Measurements from ENCODE around the gene ETAA1.

Gene ETAA1

DNA sequence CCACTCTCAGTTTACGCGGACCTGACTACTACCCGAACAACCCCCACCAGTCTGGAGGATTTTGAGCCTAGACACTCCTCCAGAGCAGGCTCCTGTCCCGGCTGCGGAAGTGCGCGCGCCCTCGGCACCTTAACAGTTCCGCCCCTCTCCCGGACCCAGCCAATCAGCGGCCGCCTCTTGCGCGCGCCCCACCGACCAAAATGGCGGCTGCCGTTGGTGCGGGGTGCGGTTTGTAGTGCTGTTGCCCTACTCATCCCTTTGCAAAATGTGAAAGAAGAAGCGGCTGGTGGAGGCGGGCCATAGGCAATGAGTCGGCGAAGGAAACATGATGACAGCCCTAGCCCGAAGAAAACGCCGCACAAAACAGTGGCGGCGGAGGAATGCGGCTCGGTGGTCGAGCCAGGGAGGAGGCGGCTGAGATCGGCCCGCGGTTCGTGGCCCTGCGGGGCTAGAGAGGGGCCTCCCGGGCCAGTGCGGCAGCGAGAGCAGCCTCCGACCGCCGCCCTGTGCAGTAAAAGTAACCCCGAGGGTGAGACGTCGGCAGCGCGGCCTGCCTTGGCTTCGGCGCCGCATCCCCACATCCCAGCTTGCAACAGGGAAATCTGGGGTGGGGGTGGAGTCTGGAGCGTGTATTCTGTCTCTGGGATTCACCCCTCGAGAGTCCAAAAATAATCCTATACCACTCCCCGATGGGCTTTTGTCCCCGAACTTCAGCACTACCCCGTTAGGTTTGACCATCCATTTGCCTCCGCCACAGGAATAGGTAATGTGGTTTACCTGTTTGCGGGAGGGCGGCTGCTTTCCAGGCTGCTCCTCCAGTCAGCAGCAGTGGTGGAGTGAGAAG is at the start of gene ETAA1:
TSS of gene ETAA1 (plus strand) at position 191 of the 844 bp plus-strand sequence. CDS start at position 307, 116 bp downstream.
- DNase-seq: peak; percentile 91

DNA sequence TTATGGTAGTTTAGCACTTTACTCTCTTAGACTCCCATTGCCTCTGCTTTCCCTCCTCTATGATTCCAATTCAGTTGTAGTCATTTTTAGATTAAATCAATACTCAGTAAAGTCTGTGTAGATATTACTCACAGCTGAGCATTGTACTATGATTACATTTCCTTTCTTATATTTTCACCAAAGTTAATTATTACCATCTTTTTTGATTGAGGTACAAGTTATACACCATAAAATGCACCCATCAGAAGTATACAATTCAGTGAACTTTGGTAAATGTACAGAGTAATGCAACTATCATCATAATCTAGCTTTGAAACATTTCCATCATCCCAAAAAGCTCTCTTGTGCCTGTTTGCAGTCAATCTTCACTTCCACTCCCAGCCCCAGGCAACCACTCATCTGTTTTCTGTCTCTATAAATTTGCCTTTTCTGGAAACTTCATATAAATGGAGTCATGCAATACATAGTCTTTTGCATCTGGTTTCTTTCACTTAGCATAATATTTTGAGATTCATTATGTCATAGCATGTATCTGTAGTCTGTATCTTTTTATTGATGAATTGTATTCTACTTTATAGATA is 30.2 kb upstream of the ETAA1 start:
- no peak for DNase-seq

DNA sequence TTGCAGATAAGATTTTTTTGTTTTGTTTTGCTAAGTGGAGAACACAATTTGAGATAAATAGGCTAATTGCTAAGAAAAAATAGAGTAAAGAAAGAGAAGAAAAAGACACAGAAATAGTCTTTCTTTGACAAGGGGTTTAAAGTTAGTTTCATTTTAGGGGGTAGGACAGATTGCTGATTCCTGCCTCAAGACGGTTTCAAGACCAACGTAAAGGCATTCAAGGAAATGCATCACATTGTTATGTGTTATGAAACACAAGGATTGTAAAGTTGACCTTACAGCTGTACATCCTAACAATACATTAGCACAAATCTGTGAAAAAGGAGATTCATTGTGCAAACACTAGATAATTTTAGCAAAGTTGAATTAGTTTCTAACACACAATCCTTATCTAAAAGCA is 22.7 kb upstream of the ETAA1 start:
- no peak for DNase-seq

DNA sequence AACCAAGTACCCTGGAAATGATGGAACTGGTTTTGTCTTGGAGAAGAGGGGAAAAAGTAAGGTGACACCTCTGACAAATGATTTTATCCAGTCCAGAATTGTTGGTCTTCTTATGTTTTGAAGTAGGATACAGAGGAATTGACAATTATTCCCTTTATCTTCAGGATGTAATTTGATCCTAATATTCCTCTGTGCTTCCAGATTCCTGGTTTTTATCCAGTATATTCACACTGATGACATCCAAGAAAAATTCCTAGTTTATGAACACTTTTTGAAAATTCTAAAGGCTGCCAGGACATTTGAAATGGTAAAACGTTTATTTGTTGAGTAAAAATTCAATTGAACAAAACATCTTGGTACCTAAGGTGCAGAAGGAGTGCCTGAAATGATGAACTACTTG is 22.2 kb upstream of the ETAA1 start:
- DNase-seq: no peak

DNA sequence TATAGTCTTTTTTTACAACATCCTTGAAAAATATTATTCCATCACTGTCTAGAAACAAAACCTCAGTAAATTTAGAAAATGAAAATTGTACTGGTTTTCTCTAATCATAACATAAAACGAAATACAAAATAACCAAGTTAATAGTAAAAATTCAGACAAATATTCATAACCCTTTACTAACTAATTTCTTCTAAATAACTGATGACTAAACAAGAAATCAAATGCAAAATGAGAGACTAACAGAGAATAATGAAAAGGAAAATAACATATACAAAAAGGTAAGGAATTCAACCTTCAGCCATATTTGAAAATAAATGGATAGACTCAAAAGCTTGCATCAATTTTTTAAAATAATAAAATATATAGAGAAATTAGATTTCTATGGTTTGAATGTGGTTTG is 18.6 kb upstream of the ETAA1 start:
- DNase-seq: no peak

DNA sequence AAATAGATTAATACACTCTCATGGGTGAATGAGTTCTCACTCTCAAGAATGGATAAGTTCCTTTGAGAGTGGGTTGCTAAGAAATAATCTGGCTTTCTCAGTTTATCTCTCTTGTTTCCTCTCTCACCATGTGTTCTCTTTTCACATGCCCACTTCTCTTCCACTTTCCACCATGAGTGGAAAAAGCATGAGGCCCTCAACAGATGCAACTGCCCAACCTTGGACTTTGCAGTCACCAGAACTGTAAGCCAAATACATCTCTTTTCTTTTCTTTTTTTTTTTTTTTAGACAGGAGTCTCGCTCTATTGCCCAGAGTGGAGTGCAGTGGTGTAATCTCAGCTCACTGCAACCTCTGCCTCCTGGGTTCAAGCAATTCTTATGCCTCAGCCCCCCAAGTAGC is 18.1 kb upstream of the ETAA1 start:
- DNase-seq: no peak

DNA sequence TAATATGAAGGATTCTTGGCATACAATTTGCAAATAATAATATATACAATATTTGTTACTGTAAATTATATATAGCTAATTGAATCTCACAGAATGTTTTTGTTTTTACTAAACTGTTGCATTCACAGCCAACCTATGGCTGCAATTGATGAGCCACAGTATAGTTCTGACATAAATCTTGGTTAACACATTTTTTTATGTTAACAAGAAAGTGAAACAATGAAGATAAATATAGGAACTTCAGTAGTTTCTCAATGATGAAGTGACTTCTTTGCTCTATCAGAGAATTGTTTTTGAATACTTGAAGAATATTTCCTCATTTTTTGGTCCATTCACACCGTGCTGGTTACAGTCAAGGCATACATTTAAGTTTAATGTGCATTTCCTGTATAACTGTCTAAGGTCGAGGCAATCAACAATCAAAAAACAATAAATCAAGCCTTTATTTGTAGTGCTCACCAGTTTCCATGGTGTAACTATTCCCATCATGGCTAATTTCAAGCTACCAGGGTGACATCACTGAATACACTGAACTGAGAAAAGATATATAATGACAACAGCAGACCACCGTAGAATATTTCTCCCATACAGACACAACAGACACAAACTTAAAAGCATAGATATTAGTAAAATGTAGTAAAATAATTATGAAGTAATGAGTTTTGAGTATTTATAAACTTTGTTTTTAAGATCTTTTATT is 12.9 kb upstream of the ETAA1 start:
- DNase-seq: no peak

DNA sequence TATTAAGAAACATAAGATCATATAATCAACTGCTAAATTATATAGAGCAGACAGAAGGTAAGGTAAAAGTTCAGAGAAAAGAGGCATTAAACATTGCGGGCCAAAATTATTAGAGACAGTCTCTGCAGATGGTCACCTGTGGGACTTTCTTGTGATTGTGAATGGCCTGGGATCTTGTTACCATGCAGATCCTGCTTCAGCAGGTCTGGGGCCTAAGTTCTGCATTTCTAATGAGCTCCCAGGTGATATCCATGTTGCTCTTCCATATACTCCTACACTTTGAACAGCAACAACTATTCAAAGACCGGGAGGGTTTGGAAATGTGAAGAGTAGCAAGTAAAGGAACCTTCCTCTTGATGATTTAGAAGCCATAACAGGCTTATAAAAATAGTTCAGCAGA is 8.5 kb upstream of the ETAA1 start:
- DNase-seq: no peak

DNA sequence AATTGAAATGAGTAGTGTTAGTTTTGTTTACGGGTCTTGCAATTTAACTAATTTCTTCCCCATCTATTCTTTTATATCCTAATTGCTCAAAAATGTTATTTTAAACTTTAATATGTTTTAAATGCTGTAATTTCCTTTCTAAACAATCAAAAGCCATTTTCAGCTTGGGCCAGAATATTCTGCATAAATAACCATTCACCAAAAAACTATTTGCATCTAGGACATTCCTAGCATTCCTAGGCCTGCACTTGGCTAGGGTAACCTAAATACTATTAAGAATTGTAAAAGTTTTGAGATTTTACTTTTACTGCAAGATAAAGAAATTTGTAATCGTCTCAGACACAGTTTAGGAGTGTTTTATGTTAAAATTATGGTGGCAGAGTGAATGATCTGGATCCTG is 7.8 kb upstream of the ETAA1 start:
- peak; percentile 77 for DNase-seq

DNA sequence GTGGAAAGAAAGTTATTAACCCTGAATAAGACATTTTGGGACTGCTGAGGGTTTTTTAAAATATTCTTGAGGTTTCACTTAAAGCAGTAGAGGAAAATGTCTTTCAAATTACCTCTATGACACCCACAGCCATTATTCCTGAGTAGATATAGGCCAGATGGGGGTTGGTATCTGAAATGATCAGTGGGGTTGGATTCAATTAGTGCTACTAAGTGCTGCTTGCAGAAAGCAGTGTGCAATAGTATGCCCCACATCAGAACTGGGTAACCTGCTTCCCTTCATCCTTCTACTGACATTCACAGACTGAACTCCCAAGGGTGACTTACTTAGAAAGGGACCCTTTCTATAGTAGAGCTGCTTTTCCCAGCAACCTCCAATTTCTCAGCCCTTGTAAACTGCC is 7.3 kb upstream of the ETAA1 start:
- no peak for DNase-seq

DNA sequence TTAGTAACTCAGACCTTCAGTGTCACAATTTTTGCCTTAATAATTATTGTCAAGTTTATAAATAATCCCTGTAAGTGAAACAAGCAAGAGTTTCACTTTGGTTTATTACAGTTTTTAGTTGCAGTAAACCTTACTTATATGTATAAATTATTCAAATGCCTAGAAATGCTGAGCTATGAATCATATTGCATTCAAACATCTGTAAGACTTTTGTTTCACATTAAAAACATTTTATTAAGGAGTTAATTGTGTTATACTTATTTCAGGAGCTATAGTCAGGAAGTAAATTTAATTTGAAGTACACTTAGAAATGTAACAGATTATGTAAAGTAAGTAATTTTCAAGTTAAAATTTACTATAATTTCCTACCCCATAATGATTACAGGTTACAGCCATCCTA is 3.9 kb upstream of the ETAA1 start:
- peak; percentile 41 for DNase-seq

DNA sequence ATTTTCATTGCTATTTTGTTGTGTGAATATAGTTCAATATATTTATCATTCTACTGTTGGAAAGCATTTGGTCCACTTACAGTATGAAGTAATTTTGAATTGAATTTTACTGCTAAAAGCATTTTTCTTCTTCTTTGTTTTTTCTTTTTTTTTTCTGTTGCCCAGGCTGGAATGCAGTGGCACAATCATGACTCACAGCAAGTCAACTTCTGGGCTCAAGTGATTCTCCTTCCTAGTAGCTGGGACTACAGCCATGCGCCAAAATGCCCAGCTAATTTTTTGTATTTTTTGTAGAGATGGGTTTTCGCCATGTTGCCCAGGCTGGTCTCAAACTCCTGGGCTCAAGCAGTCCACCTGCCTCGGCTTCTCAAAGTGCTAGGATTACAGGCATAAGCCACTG is 2.4 kb upstream of the ETAA1 start:
- peak; percentile 76 for DNase-seq

DNA sequence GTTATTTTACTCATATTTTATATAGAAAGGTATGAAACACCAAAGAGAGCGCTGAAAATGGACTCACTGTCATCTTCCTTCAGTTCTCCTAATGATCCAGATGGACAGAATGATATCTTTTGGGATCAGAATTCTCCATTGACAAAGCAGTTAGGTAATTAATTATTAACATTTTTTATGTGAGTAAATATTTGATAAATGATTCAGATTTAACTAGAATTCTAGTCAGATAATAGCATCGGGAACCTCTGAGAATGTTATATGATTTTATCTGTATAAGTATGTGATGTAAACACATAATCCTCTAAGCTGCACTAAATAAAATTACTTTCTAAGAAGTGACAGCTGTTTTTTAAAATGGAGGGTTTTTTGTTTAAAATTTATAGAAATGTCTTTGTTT is 2.0 kb downstream of the ETAA1 start:
- no peak for DNase-seq

DNA sequence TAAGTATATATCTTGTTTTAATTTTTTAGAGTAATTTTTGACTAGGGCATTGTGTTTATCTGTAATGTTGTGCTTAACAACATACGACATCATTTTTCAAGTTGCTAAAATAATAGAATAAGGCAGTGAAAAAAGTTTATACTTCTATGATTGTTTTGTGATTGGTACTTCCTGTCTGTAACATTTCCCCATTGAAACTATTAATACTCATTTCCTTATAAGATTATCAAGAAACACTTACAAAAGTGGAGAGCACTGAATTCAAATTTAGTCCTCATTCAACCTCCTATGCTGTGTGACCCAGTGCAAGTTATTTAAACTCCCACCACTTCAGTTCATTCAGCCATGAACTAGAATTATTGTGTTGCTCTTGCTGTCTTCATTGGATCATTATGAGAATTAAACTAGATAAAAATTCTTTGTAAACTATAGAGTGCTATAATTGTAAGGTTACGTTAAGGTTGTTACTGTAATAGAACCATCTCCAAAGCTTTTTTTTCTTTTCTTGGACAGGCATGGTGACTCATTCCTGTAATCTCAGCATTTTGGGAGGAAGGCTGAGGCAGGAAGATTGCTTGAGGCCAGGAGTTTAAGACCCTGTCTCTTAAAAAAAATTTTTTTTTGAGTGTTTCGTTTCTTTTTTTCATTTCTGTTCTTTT is 2.8 kb downstream of the ETAA1 start:
- DNase-seq: peak; percentile 69

DNA sequence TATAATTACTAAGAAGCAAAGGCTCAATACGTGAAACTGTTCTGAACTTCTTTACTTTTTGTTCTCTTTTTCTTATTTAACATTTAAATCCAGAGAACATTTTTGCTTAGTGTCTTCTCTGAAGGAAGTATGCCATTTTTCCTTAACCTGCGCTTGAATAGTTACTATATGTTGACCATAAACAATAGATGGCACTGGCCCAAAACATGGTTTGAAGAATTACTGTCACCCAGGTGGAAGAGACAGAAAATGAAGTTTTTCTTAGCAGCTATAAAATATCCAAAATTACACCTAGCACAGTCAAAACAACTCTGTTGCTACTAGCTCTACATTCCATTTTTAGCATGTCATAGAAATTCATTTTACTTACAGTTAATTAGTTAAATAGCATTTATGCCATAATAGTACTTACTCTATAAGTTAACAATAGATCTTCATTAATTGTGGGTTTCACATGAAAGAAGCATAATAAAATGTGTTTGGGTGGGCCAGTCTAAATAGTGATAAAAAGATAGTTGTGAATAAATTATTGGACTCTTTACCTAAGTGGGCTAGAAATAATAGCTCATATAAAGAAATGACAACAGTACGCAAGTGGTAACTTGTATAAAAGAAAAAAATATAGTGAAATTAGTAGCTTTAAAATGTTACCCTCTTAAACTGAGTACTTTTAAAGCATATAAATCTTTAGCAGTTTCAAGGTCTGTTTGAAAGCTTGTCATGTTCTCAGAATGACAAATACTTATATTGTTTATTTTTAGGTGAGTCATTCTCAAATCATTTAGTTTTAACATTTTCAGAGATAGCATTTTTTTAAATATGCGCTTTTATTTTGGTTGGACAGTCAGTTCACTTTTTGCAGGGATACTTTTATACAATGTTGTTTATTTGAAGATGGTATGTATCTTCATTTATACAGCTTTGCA is 3.7 kb downstream of the ETAA1 start:
- peak; percentile 56 for DNase-seq

DNA sequence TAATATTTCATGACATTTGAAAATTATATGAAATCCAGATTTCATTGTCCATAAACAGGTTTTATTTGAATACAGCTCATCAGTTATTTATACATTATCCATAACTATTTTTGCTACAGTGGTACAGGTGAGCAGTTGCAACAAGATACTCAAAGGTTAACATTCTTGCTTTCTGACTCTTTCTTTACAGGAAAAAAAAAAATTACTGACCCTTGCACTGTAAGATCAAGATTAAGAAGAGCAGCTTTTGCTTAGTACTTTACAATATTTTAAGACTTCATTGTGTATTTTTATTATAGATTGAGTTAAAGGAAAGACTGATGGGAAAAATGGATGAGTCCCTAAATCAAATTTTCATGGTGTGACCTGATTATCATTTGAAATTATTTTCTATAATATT is 11.2 kb downstream of the ETAA1 start:
- no peak for DNase-seq

DNA sequence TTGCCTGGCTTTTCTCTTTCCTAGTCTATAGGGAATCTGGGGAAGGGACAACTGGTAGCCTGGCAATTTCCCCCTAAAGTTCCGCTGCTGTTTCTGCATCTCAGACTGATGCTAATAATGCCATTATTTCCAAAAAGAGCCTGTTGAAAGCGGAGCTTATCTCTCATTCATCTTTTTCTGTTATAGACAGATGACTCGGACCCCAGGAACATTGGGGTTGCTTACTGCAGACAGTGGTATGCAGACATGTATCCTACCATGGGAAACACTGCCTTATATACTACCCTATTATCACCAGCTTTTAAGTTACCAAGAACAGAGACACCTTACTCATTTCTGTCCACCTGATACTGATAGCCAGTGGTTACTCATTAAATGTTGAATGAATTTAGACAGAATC is 15.3 kb downstream of the ETAA1 start:
- DNase-seq: peak; percentile 26

DNA sequence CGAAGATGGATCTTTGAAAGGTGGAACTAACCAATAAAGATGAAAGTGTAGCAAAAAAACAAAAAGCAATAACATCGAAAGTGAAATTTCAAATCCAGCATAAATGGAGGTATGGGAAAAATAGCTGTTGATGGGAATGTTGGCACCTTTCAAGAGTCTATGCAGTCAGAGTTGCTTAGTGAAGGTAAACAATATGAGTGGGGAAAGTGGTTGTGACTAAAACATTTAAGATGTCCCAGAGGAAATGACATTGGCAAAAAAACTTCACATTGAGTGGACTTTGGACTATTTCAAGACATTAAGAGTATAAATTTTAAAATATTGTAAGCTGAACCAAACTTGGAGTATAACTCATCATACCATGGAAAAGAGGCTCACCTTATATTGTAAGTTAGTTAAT is 17.7 kb downstream of the ETAA1 start:
- DNase-seq: no peak

DNA sequence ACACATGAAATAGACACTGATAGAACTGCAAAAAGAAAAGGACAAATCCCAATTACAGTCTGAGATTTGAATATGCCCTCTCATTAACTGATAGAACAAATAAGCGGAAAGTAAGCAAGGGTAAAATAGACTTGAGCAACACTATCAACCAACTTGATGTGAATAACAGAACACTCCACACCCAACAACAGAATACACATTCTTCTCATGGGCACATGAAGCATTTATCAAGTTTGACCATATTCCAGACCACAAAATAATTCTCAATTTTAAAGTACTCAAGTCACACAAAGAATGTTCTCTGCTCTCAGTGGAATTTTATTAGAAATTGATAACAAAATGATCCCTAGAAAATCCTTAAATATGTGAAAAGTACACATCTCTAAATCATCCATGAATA is 19.0 kb downstream of the ETAA1 start:
- no peak for DNase-seq

DNA sequence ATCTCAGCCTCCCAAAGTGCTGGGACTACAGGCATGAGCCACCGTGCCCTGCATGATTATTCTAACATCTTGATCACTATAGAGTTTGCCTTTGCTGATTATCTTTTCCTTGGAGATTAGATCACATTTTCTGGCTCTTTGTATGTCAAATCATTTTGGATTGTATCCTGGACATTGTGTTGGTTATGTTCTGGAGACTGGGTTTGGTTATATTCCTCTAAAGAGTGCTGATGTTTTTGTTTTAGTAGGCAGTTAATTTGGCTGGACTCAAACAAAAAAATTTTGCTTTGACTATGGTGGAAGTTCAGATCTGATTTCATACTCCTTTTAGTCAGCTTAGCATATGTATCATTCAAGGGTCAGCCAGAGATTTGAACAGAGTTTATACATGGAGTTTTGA is 26.4 kb downstream of the ETAA1 start:
- DNase-seq: no peak

DNA sequence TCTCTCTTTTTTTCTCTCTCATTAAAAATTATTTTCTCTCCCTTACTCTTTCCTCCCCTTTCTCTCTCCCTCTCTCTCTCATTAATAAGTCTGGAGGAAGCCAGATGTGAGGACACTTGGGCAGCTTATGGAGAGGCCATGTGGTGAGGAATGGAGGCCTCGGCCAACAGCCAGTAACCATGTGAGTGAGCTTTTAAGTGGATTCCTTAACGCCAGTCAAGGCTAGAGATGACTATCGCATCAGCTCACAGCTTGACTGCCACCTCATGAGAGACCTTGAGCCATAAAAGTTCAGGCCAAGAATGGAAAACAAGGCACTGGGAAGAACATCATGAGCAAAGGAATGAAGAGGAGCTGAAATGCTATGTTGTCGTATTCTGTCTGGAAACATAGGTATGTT is 39.1 kb downstream of the ETAA1 start:
- DNase-seq: peak; percentile 12

DNA sequence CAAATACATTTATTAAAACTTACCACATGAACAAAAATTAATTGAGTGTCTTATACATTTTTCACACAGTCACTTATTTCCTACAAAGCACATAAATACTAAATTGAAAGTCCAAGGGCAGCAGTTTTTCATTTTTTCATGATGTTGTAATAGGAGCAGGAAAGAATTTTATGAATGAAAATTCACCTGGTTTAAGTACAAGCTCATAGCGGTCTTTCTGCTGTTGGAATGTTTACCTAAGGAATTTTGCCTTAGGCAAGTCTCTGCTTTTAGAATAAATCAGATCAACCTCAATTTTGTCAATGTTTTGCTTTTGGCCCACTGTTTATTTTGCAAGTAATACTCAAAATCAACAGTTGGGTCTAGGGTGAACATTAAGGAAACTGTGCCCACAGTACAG is 40.0 kb downstream of the ETAA1 start:
- peak; percentile 52 for DNase-seq

DNA sequence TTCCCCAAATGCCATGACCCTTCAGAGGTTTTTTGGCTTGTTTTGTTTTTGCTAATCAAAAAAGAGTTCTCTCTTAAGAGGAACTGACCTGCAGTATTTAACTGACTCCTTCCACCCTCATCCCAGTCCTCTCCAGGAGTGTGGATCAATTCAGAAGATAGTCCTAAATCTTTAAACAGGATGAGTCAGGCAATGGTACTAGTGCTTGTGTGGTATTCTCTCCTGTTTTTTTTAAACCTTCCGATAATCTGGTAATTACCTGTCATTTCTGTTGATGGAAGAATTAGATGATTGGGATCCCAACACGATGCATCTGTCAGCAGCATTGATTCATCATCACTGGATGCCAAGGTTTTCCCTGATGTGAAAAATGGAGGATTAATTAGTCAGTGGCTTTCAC is 41.2 kb downstream of the ETAA1 start:
- DNase-seq: no peak
